ENCODE data around the gene DUT.

DNA sequence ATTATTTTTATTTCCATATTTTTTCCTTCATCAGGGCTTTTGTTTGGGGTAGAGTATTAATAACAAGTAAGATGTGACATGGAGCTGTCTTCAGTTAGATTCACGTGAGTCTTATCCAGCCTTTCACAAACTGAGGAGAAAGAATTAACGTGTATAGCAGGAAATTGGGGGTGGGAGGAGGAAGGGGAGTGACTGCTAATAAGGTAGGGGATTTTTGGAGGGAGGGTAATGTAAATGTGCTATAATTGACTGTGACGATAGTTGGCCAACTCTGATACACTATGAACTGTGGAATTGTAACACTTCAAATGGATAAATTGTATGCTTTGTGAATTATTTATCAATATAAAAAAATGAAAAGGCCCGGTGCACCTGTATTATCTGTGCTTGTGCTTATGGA, 8.9 kb downstream of the DUT start:
- no peak for TF ChIP-seq HDAC2 (IDR thresholded peaks at IDR 0.05; ENCODE audit: borderline replicate concordance in 1 of 2, low read depth in 2 of 2, low read length in 2 of 2)
- TF ChIP-seq RAD21 (IDR thresholded peaks at IDR 0.05 in 1 of 2, conservative IDR thresholded peaks at IDR 0.05 in 1 of 2; ENCODE audit: low read depth in 2 of 2, low read length in 2 of 2) = no peak
- TF ChIP-seq, protein P1, sequence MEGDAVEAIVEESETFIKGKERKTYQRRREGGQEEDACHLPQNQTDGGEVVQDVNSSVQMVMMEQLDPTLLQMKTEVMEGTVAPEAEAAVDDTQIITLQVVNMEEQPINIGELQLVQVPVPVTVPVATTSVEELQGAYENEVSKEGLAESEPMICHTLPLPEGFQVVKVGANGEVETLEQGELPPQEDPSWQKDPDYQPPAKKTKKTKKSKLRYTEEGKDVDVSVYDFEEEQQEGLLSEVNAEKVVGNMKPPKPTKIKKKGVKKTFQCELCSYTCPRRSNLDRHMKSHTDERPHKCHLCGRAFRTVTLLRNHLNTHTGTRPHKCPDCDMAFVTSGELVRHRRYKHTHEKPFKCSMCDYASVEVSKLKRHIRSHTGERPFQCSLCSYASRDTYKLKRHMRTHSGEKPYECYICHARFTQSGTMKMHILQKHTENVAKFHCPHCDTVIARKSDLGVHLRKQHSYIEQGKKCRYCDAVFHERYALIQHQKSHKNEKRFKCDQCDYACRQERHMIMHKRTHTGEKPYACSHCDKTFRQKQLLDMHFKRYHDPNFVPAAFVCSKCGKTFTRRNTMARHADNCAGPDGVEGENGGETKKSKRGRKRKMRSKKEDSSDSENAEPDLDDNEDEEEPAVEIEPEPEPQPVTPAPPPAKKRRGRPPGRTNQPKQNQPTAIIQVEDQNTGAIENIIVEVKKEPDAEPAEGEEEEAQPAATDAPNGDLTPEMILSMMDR (IDR thresholded peaks at IDR 0.05; ENCODE audit: control extremely low read depth in 1 of 3, insufficient read depth in 1 of 3, low read depth in 1 of 3, low read length in 3 of 3) = no peak
- no peak for TF ChIP-seq POLR2A (IDR thresholded peaks at IDR 0.05; ENCODE audit: control extremely low read depth in 1 of 2, low read depth in 2 of 2, low read length in 2 of 2)

Data from H1 (cell line).